GM12874 (cell line): ENCODE results near the gene ZNF618.

ENCODE experiments used
- TF ChIP-seq, protein P1 (sequence below): IDR thresholded peaks from 2 replicates; pipeline ENCODE4 v1.5.1; 2011; ENCODE audit warnings: low read depth, mild to moderate bottlenecking, control low read depth, low read length, moderate library complexity; ENCODE audit not compliant: insufficient read depth

The ZNF618 gene

GRCh38 chr9:114055061-114055460, 179.0 kb downstream of the ZNF618 start:
- TF ChIP-seq, protein P1, sequence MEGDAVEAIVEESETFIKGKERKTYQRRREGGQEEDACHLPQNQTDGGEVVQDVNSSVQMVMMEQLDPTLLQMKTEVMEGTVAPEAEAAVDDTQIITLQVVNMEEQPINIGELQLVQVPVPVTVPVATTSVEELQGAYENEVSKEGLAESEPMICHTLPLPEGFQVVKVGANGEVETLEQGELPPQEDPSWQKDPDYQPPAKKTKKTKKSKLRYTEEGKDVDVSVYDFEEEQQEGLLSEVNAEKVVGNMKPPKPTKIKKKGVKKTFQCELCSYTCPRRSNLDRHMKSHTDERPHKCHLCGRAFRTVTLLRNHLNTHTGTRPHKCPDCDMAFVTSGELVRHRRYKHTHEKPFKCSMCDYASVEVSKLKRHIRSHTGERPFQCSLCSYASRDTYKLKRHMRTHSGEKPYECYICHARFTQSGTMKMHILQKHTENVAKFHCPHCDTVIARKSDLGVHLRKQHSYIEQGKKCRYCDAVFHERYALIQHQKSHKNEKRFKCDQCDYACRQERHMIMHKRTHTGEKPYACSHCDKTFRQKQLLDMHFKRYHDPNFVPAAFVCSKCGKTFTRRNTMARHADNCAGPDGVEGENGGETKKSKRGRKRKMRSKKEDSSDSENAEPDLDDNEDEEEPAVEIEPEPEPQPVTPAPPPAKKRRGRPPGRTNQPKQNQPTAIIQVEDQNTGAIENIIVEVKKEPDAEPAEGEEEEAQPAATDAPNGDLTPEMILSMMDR, result no peak

DNA sequence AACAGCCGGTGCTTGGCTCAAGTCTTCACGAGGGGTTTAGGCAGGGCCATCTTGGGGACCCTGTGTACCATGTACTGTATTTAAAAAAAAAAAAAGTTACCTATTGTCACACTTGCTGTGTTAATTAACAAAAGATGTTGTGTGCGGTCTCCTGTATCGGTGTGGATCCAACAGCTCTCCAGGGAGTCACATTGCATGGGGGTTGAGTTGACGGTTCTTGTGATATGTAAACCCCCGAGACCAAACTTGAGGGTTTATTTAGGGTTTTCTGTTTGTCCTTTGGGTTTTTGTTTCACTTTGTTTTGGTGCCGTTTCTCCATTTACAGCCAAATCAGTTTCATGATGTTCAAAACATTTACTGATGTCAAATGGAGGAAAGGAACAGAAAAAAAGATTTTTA, 179.8 kb downstream of the ZNF618 start:
- TF ChIP-seq, protein P1, result no peak

GRCh38 chr9:114056527-114056926, 180.4 kb downstream of the ZNF618 start:
- TF ChIP-seq, protein P1, result no peak

- TF ChIP-seq, protein P1, result no peak
Measured at GRCh38 chr9:114057161-114057885, 181.2 kb downstream of the ZNF618 start.

GRCh38 chr9:114058688-114059046, 182.6 kb downstream of the ZNF618 start:
- TF ChIP-seq, protein P1, result no peak

GRCh38 chr9:114059047-114059803, 183.1 kb downstream of the ZNF618 start:
- TF ChIP-seq, protein P1, result no peak

- TF ChIP-seq, protein P1, result no peak
Measured at GRCh38 chr9:114060070-114060469, 184.0 kb downstream of the ZNF618 start.
